Measurements from ENCODE around the gene THTPA.

The THTPA gene

DNA sequence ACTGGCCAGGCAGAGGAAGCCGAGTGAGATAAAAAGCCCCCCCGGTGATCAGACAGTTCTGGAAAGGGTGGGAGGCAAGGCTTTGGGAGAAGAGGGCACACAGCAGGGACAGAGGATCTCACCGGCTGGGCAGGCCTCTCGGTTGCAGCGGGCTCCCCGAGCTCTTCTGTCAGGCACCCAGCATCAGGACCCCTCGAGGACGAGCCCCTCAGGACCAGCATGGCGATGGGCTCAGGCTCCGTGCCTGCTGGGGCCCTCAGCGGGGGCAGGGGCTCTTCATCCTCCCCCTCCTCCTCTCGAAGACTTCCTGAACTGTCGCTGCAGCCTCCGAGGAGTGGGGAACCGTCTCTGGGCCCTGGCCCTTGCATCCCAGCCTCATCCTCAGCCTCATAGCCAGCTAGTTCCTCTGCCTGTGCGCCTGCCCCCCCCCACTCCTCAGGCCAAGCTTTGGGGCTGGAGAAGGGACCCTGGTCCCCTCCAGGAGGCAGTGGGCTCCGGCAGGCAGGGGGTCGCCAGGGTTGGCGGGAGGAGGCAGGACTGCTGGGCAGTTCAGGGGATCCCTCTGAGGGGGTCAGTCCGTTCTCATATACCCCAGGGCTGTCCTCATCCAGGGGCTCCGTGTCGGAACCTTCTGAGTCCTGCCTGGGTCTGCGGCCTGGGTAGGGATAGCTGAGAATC is 14.9 kb downstream of the THTPA start:
- Histone ChIP-seq H3K27me3 (ENCODE audit: insufficient read depth, low read length) (peaks cover 13% of the 10 kb centered on the region), H3K9me3 (ENCODE audit: insufficient read depth, low read depth, low read length) (no peaks in the 10 kb centered on the region), H3K4me1 (ENCODE audit: insufficient read depth, low read length) (peaks cover 29% of the 10 kb centered on the region), H3K27ac (ENCODE audit: low read depth, low read length) (no peak overlapping the region), H3K9ac (ENCODE audit: low read depth, low read length) (no peak overlapping the region), H3K4me3 (ENCODE audit: low read length) (no peak overlapping the region), H3K36me3 (ENCODE audit: insufficient read depth, low read length) (peaks cover 1% of the 10 kb centered on the region; the same call in 1 of the 2 replicates)
- WGBS, result 91% methylated on average over 23 of the region's 23 CpGs

DNA sequence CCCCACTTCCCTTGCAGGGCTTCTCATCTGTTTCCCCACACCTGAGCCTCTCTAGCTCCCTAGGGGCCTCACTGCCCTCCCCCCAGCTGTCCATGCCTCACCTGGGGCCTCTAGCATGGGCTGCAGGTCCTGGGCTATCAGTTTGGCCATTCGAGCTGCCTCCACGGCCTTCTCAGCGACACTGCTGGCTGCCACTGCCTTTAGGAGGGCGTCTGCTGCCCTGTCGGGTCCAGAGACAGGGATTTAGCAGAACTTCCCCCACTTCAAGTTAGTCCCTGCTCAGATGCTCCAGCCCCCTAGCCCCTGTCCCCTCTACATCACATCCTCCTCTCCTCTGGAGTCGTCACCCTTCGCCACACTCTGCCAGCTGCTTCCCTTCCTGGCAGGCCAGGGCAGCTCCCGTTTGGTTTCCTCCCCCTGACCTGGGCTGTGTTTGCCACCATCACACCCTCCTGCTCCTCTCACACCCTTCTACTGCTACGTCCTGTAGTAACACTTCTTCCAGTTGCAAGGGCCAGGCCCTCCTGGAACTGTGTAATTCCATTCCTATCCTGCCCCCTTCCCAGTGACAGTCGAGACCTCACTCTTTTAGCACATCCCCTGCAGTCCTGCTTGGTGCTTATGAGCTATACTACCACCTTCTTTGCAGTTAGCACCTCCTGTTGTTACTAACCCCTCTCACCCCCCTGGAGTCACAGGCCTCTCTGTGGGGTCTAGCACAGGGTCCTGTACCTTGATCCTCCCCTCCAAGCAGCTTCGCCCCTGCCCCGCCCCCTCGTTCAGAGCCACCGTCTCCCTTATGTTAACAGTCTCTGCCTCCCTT is 15.8 kb downstream of the THTPA start:
- Histone ChIP-seq H3K9me3 (ENCODE audit: insufficient read depth, low read depth, low read length) (no peaks in the 10 kb centered on the region), H3K4me3 (ENCODE audit: low read length) (no peak overlapping the region), H3K9ac (ENCODE audit: low read depth, low read length) (no peak overlapping the region), H3K27ac (ENCODE audit: low read depth, low read length) (no peak overlapping the region), H3K36me3 (ENCODE audit: insufficient read depth, low read length) (no peaks in the 10 kb centered on the region), H3K4me1 (ENCODE audit: insufficient read depth, low read length) (peaks cover 25% of the 10 kb centered on the region), H3K27me3 (ENCODE audit: insufficient read depth, low read length) (peaks cover 23% of the 10 kb centered on the region)
- 83% methylated on average over 14 of the region's 14 CpGs for WGBS

DNA sequence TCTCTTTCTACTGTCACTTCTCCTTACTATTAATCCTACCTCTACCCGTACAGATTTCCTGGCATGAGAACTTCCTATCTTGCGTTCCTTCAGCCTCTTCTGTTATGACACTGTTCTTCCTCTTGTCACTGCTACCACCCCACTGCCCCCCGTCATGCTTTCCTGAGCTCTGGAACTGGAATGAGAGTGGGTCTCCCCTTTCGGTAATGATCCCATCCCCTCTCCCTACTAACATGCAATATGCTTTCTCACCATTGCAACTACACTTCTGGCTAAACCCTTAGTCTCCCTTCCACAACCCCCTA is 16.4 kb downstream of the THTPA start:
- Histone ChIP-seq H3K9ac (ENCODE audit: low read depth, low read length) (no peak overlapping the region), H3K9me3 (ENCODE audit: insufficient read depth, low read depth, low read length) (no peaks in the 10 kb centered on the region), H3K4me1 (ENCODE audit: insufficient read depth, low read length) (peaks cover 25% of the 10 kb centered on the region), H3K36me3 (ENCODE audit: insufficient read depth, low read length) (no peaks in the 10 kb centered on the region), H3K27ac (ENCODE audit: low read depth, low read length) (no peak overlapping the region), H3K27me3 (ENCODE audit: insufficient read depth, low read length) (peaks cover 29% of the 10 kb centered on the region), H3K4me3 (ENCODE audit: low read length) (no peak overlapping the region)
- WGBS, result 77% methylated on average over 4 of the region's 4 CpGs

DNA sequence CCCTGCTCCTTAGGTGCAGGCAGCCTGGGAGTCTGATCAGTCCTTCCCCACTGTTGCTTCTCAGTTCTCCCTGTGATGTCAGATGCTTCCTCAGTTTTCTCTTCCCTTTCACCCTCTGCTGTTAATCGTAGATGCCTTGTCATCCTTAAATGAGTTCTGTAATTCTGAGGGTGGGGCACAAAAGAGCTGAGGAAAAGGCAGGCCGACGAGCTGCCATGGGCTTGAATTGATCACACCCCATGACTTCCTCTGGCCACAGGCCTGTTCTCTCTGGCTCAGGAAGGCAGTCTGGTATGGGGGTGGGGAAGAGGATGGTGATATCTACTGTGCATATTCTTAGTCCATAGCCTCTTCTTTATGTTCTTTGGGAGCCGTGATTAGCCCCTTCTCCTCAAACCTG is 16.8 kb downstream of the THTPA start:
- Histone ChIP-seq H3K4me1 (ENCODE audit: insufficient read depth, low read length) (peaks cover 23% of the 10 kb centered on the region), H3K9me3 (ENCODE audit: insufficient read depth, low read depth, low read length) (no peaks in the 10 kb centered on the region), H3K4me3 (ENCODE audit: low read length) (no peak overlapping the region), H3K27me3 (ENCODE audit: insufficient read depth, low read length) (peaks cover 32% of the 10 kb centered on the region), H3K36me3 (ENCODE audit: insufficient read depth, low read length) (no peaks in the 10 kb centered on the region), H3K9ac (ENCODE audit: low read depth, low read length) (no peak overlapping the region), H3K27ac (ENCODE audit: low read depth, low read length) (no peak overlapping the region)
- WGBS, result 78% methylated on average over 4 of the region's 4 CpGs

- Histone ChIP-seq H3K4me3 (ENCODE audit: low read length) (no peak overlapping the region), H3K9ac (ENCODE audit: low read depth, low read length) (no peak overlapping the region), H3K9me3 (ENCODE audit: insufficient read depth, low read depth, low read length) (no peaks in the 10 kb centered on the region), H3K4me1 (ENCODE audit: insufficient read depth, low read length) (peaks cover 17% of the 10 kb centered on the region), H3K27me3 (ENCODE audit: insufficient read depth, low read length) (peaks cover 39% of the 10 kb centered on the region), H3K27ac (ENCODE audit: low read depth, low read length) (no peak overlapping the region), H3K36me3 (ENCODE audit: insufficient read depth, low read length) (no peaks in the 10 kb centered on the region)
- WGBS, result 89% methylated on average over 5 of the region's 5 CpGs
Measured at GRCh38 chr14:23573384-23574015, 17.4 kb downstream of the THTPA start.

DNA sequence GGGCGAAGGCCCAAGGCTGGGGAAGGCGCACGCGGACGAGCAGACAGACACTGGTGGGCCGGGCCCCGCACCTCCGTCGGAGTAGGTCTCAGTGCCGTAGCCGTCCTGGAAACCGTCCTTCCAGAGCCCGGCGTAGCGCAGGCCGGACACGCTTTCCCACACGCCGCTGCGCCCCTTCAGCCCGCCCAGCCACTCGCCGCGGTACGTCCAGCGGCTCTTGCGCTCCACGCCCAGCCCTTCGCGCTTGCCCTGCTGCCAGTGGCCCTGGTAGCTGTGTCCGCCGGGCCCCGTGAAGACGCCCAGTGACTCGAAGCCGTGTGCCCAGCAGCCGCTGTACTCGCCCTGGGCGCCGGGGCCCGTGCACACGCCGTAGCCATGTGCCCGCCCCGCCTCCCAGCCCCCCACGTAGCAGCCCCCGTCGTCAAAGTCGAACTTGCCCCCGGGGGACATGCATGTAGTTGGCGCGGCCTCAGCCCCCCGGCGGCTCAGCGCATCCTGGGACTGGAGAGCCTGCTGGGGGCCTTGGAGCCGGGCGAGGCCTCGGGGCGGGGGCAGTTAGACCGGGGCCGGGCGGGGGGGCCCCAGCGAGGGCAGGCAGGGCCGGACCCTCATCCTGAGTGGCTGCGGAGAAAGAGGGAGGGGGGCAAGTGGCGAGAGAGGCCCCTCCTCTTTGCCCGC is 21.1 kb downstream of the THTPA start:
- Histone ChIP-seq H3K27me3 (ENCODE audit: insufficient read depth, low read length) (peaks cover 51% of the 10 kb centered on the region), H3K4me3 (ENCODE audit: low read length) (peak overlapping the region; percentile 60), H3K36me3 (ENCODE audit: insufficient read depth, low read length) (no peaks in the 10 kb centered on the region), H3K27ac (ENCODE audit: low read depth, low read length) (no peak overlapping the region), H3K9ac (ENCODE audit: low read depth, low read length) (peak overlapping the region; percentile 14; the same call in 1 of the 2 replicates), H3K9me3 (ENCODE audit: insufficient read depth, low read depth, low read length) (no peaks in the 10 kb centered on the region), H3K4me1 (ENCODE audit: insufficient read depth, low read length) (peaks cover 8% of the 10 kb centered on the region; the same call in 1 of the 2 replicates)
- WGBS, result 3% methylated on average over 67 of the region's 67 CpGs

DNA sequence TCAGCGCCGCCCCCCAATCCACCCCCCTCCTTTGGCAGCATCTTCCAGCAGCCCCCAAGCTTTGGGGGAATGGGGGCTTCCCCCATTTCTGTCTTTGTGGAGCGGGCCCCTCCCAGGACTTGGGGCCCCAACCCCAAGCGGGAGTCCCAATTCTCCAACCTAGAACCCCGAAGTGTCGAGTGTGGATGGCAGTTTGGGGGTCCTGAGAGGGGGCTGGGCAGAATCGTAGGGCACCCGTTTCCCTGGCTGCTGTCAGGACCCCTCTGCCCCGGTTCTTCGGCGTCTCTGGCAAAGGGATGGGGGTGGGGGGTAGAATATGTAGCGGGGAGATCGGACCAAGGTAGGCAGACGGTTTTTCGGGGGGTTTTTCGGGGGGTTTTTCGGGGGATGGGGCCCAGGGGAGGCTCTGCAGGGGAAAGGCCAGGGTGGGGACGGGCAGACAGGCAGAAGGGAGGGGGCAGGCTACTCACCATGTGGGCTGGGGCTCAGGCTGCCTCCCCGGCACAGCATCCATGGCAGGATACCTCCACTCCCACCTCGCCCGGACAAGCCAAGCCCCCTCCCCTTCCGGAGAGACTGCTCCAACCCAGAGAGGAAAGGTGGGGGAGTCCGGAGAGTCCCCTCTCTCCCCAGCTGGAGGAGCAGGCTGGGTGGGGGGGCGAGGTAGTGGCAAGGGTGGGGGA is 21.8 kb downstream of the THTPA start:
- 2% methylated on average over 20 of the region's 24 CpGs for WGBS
- peaks cover 51% of the 10 kb centered on the region for H3K27me3 ChIP-seq (ENCODE audit: insufficient read depth, low read length)
- H3K27ac ChIP-seq (ENCODE audit: low read depth, low read length), result no peak overlapping the region
- H3K36me3 ChIP-seq (ENCODE audit: insufficient read depth, low read length), result no peaks in the 10 kb centered on the region
- H3K4me1 ChIP-seq (ENCODE audit: insufficient read depth, low read length), result peaks cover 6% of the 10 kb centered on the region; the same call in 1 of the 2 replicates
- no peaks in the 10 kb centered on the region for H3K9me3 ChIP-seq (ENCODE audit: insufficient read depth, low read depth, low read length)
- no peak overlapping the region for H3K9ac ChIP-seq (ENCODE audit: low read depth, low read length)
- peak overlapping the region; percentile 60 for H3K4me3 ChIP-seq (ENCODE audit: low read length)

GRCh38 chr14:23578560-23579310 is 22.7 kb downstream of the THTPA start, which contains the start of gene JPH4:
TSS of gene JPH4 (minus strand) at chr14:23578790. CDS start at chr14:23577453, 1,337 bp downstream.
- Histone ChIP-seq H3K4me1 (ENCODE audit: insufficient read depth, low read length) (peaks cover 2% of the 10 kb centered on the region; the same call in 1 of the 2 replicates), H3K27ac (ENCODE audit: low read depth, low read length) (no peak within 1 kb of the TSS), H3K9ac (ENCODE audit: low read depth, low read length) (no peak within 1 kb of the TSS), H3K36me3 (ENCODE audit: insufficient read depth, low read length) (no peaks in the 10 kb centered on the region), H3K9me3 (ENCODE audit: insufficient read depth, low read depth, low read length) (no peaks in the 10 kb centered on the region), H3K4me3 (ENCODE audit: low read length) (peak within 1 kb of the TSS; percentile 60), H3K27me3 (ENCODE audit: insufficient read depth, low read length) (peaks cover 51% of the 10 kb centered on the region)
- WGBS, result 11% methylated on average over 18 of the region's 18 CpGs

GRCh38 chr14:23579311-23579630 is 23.2 kb downstream of the THTPA start:
- Histone ChIP-seq H3K4me3 (ENCODE audit: low read length) (peak overlapping the region; percentile 60; the same call in 1 of the 2 replicates), H3K36me3 (ENCODE audit: insufficient read depth, low read length) (no peaks in the 10 kb centered on the region), H3K27ac (ENCODE audit: low read depth, low read length) (no peak overlapping the region), H3K4me1 (ENCODE audit: insufficient read depth, low read length) (peaks cover 2% of the 10 kb centered on the region; the same call in 1 of the 2 replicates), H3K9me3 (ENCODE audit: insufficient read depth, low read depth, low read length) (no peaks in the 10 kb centered on the region), H3K27me3 (ENCODE audit: insufficient read depth, low read length) (peaks cover 51% of the 10 kb centered on the region), H3K9ac (ENCODE audit: low read depth, low read length) (no peak overlapping the region)
- WGBS, result 71% methylated on average over 3 of the region's 3 CpGs

DNA sequence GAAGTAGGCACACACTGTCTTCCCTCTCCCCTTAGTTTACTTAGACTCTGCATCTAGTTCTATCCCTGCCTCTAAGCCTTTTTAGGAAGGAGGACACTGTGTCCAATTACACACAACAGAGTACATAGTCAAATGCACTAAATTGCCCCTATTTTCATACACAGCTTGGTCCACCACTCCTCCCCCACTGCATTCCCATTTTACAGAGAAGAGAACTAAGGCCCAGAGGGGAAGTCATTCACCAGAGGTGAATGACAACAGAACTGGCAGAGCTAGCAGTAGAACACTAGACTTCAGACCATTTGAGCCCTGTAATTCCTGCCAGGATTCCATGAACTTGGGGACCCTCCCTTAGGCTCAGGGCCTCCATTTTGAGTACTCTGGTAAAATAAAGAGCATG is 23.7 kb downstream of the THTPA start:
- Histone ChIP-seq H3K4me1 (ENCODE audit: insufficient read depth, low read length) (peaks cover 2% of the 10 kb centered on the region; the same call in 1 of the 2 replicates), H3K9ac (ENCODE audit: low read depth, low read length) (no peak overlapping the region), H3K9me3 (ENCODE audit: insufficient read depth, low read depth, low read length) (no peaks in the 10 kb centered on the region), H3K27ac (ENCODE audit: low read depth, low read length) (no peak overlapping the region), H3K4me3 (ENCODE audit: low read length) (no peak overlapping the region), H3K27me3 (ENCODE audit: insufficient read depth, low read length) (peaks cover 50% of the 10 kb centered on the region), H3K36me3 (ENCODE audit: insufficient read depth, low read length) (no peaks in the 10 kb centered on the region)

Measured in HUES64 (cell line).